ENCODE measurements around the gene GDAP2. TPM values are rescaled to one million over a fixed set of nuclear protein-coding genes. Genes with fewer than 3 reads are reported as not detected.

Gene GDAP2
- total RNA-seq, 4 donors from 2014 or later = 19.6 to 34.4 (median 25.1) TPM

- H3K9me3 ChIP-seq = no peaks in the 10 kb centered on the region
- no peak overlapping the region for H3K4me3 ChIP-seq
- WGBS = 93% methylated on average over 1 of the region's 1 CpG
- no peaks in the 10 kb centered on the region for H3K4me1 ChIP-seq
- H3K27ac ChIP-seq = no peak overlapping the region
- no peak for DNase-seq (ENCODE audit: low spot score in 2 of 2)
- H3K27me3 ChIP-seq = no peaks in the 10 kb centered on the region
- H3K36me3 ChIP-seq = peaks cover 35% of the 10 kb centered on the region
- no peak for TF ChIP-seq POLR2AphosphoS5 (IDR thresholded peaks at IDR 0.05)
- TF ChIP-seq, protein P1, sequence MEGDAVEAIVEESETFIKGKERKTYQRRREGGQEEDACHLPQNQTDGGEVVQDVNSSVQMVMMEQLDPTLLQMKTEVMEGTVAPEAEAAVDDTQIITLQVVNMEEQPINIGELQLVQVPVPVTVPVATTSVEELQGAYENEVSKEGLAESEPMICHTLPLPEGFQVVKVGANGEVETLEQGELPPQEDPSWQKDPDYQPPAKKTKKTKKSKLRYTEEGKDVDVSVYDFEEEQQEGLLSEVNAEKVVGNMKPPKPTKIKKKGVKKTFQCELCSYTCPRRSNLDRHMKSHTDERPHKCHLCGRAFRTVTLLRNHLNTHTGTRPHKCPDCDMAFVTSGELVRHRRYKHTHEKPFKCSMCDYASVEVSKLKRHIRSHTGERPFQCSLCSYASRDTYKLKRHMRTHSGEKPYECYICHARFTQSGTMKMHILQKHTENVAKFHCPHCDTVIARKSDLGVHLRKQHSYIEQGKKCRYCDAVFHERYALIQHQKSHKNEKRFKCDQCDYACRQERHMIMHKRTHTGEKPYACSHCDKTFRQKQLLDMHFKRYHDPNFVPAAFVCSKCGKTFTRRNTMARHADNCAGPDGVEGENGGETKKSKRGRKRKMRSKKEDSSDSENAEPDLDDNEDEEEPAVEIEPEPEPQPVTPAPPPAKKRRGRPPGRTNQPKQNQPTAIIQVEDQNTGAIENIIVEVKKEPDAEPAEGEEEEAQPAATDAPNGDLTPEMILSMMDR (IDR thresholded peaks at IDR 0.05) = no peak
- no peak for TF ChIP-seq EP300 (IDR thresholded peaks at IDR 0.05)
- TF ChIP-seq POLR2A (IDR thresholded peaks at IDR 0.05) = no peak
Measured at GRCh38 chr1:117894078-117894477, 35.3 kb downstream of the GDAP2 start.

DNA sequence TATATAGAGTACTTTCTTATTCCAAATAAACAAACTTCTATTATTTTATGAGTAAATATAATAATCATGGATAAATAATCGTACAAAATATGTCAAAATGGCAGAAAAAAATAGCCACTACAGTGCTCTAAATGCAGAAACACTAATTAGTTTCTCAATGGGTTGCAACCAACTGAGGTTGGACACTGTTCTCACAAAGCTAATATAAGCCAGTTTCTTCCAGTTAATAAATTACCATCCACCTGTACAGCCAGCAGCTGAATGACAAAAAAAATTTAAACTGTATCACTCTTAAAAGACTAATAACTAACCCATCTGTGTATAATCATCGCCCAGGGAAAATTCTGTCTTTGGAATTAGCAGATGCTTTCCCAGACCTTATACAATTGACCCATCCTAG lies 36.9 kb downstream of the GDAP2 start:
- DNase-seq (ENCODE audit: low spot score in 2 of 2) = no peak
- no peak overlapping the region for H3K27ac ChIP-seq
- no peak overlapping the region for H3K4me3 ChIP-seq
- 94% methylated on average over 2 of the region's 2 CpGs for WGBS
- no peaks in the 10 kb centered on the region for H3K27me3 ChIP-seq
- no peaks in the 10 kb centered on the region for H3K9me3 ChIP-seq
- H3K36me3 ChIP-seq = peaks cover 23% of the 10 kb centered on the region
- H3K4me1 ChIP-seq = no peaks in the 10 kb centered on the region
- no peak for TF ChIP-seq POLR2A (IDR thresholded peaks at IDR 0.05)
- no peak for TF ChIP-seq POLR2AphosphoS5 (IDR thresholded peaks at IDR 0.05)
- no peak for TF ChIP-seq EP300 (IDR thresholded peaks at IDR 0.05)
- TF ChIP-seq, protein P1 (IDR thresholded peaks at IDR 0.05) = no peak

DNA sequence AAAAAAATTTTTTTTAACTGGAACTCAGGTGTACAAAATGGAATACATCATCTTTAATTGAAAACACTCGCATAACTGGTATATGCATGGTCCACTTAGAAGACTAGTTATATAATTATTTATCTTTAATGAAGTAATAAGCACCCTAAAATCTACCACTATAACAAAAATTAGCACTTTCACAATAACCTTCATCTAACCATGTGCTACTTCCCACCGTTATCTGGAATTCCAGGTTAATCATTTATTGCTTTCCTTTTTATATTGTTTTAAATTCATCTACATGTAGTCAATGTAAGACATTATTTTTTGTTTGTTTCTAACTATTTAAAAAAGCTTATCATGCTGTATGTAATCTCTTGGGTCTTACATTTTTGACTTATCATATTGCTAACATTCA lies 39.0 kb downstream of the GDAP2 start:
- Histone ChIP-seq H3K4me3 (no peak overlapping the region), H3K27ac (no peak overlapping the region), H3K9me3 (no peaks in the 10 kb centered on the region), H3K4me1 (no peaks in the 10 kb centered on the region), H3K27me3 (no peaks in the 10 kb centered on the region), H3K36me3 (peaks cover 12% of the 10 kb centered on the region)
- no peak for DNase-seq (ENCODE audit: low spot score in 2 of 2)
- TF ChIP-seq POLR2A (IDR thresholded peaks at IDR 0.05) = no peak
- TF ChIP-seq, protein P1 (IDR thresholded peaks at IDR 0.05) = no peak
- TF ChIP-seq EP300 (IDR thresholded peaks at IDR 0.05) = no peak
- TF ChIP-seq POLR2AphosphoS5 (IDR thresholded peaks at IDR 0.05) = no peak
- WGBS = 97% methylated on average over 2 of the region's 2 CpGs

GRCh38 chr1:117886101-117886795 lies 43.2 kb downstream of the GDAP2 start:
- Histone ChIP-seq H3K4me1 (no peaks in the 10 kb centered on the region), H3K27ac (no peak overlapping the region), H3K9me3 (no peaks in the 10 kb centered on the region), H3K36me3 (peaks cover 24% of the 10 kb centered on the region), H3K4me3 (no peak overlapping the region), H3K27me3 (no peaks in the 10 kb centered on the region)
- no peak for DNase-seq (ENCODE audit: low spot score in 2 of 2)
- WGBS = 81% methylated on average over 2 of the region's 2 CpGs
- TF ChIP-seq POLR2A (IDR thresholded peaks at IDR 0.05) (no peak), EP300 (IDR thresholded peaks at IDR 0.05) (no peak), POLR2AphosphoS5 (IDR thresholded peaks at IDR 0.05) (no peak)
- TF ChIP-seq, protein P1 (IDR thresholded peaks at IDR 0.05) = no peak

DNA sequence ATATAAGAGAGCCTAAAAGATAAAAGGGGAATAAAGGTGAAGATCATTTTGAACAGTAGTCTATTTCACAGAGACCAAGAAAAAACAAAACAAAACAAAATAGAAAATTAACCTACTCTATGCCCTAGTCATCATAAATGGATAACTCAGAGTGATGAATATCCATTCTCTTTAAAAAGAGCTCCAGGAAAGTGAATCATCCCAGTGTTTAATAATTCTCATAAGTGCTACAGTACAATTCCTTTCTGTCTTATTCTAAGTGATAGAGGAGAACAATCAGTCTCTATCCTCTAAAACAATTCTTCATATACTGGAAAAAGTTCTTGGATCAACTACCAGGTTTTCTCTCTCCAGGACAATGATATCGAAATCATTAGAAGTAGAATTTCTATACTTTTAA lies 45.8 kb downstream of the GDAP2 start:
- no peak for DNase-seq (ENCODE audit: low spot score in 2 of 2)
- TF ChIP-seq POLR2A (IDR thresholded peaks at IDR 0.05) = no peak
- TF ChIP-seq, protein P1 (IDR thresholded peaks at IDR 0.05) = no peak
- TF ChIP-seq EP300 (IDR thresholded peaks at IDR 0.05) = no peak
- TF ChIP-seq POLR2AphosphoS5 (IDR thresholded peaks at IDR 0.05) = no peak
- peaks cover 51% of the 10 kb centered on the region for H3K36me3 ChIP-seq
- no peak overlapping the region for H3K4me3 ChIP-seq
- WGBS = 95% methylated on average over 1 of the region's 1 CpG
- no peak overlapping the region for H3K27ac ChIP-seq
- no peaks in the 10 kb centered on the region for H3K27me3 ChIP-seq
- H3K4me1 ChIP-seq = no peaks in the 10 kb centered on the region
- H3K9me3 ChIP-seq = no peaks in the 10 kb centered on the region

Data from suprapubic skin (tissue), 4 donors.